Heart right ventricle (tissue), 16 donors: ENCODE measurements around the gene PWWP2B. TPM values are rescaled to one million over a fixed set of nuclear protein-coding genes. Genes with fewer than 3 reads are reported as not detected.

Experiments
- ATAC-seq, 8 donors: fragments of 200-7000 bp; cut with Tn5 transposase; one replicate each; pipeline ENCODE4 v1.9.1; 2020; ENCODE audit warnings: mild to moderate bottlenecking in 8 of 8, moderate library complexity in 8 of 8, moderate number of reproducible peaks in 1 of 8
- DNase-seq, 2 donors: peaks; one replicate each; pipeline ENCODE4 v3.0.0-alpha.2; 2020
- H3K27ac ChIP-seq, 10 donors: fragments of 200-600 bp; sonication (generic) in 2 of 10; one replicate each; pipeline versions ENCODE4 v1.5.0 to v1.8.0; 2020 to 2022; ENCODE audit warnings: mild to moderate bottlenecking in 3 of 10
- H3K27me3 ChIP-seq, 7 donors: fragments of 200-600 bp; one replicate each; pipeline ENCODE4 v1.8.0; 2021 to 2022; ENCODE audit warnings: mild to moderate bottlenecking in 2 of 7
- H3K36me3 ChIP-seq, 9 donors: fragments of 200-600 bp; sonication (generic) in 1 of 9; one replicate each; pipeline versions ENCODE4 v1.5.0 to v1.8.0; 2020 to 2022; ENCODE audit warnings: mild to moderate bottlenecking in 2 of 9
- H3K4me1 ChIP-seq, 9 donors: fragments of 200-600 bp; sonication (generic) in 1 of 9; one replicate each; pipeline versions ENCODE4 v1.5.0 to v1.8.0; 2020 to 2022; ENCODE audit warnings: mild to moderate bottlenecking in 4 of 9
- H3K4me3 ChIP-seq, 10 donors: fragments of 200-600 bp; sonication (generic) in 2 of 10; one replicate each; pipeline versions ENCODE4 v1.5.0 to v1.8.0; 2020 to 2022; ENCODE audit warnings: mild to moderate bottlenecking in 7 of 10, moderate library complexity in 2 of 10
- H3K9me3 ChIP-seq, 11 donors: fragments of 200-600 bp in 10 of 11; sonication (generic) in 2 of 11; one replicate each; pipeline versions ENCODE4 v1.5.0 to v1.8.0; 2013 to 2022; ENCODE audit warnings: mild to moderate bottlenecking in 2 of 11, control low read depth in 1 of 11, moderate library complexity in 1 of 11
- WGBS, 2 donors: extraction: QIAGEN DNeasy Blood & Tissue Kit; methylation state at CpG; one replicate each; pipeline ENCODE4 v1.1.7; 2013; ENCODE audit warnings: inconsistent platforms in 1 of 2; 5-methylcytosine and 5-hydroxymethylcytosine counted together
- intact Hi-C, 10 donors: fragments of 100-400 bp; cut with DNase I; formaldehyde crosslinking; loops; one replicate each; pipeline versions ENCODE4 v1.11.1 to v1.14.2; 2022
- polyA plus RNA-seq, 2 donors: library from polyadenylated mRNA; stranded (reverse); fragments of 200-250 nt; gene quantifications; one replicate each; pipeline ENCODE4 v1.2.3, GENCODE V29; 2013
- total RNA-seq, 10 donors: library from RNA; stranded (reverse); fragmentation: NEBNext Ultra II Directional in 3 of 10; extraction: Animal tissue kit (Norgen Biotek cat#: 25700) in 3 of 10; gene quantifications; one replicate each; pipeline versions ENCODE4 v1.2.1 to v1.2.4, GENCODE V29; 2021 to 2023
- TF ChIP-seq, protein P1 (sequence below), 9 donors: fragments of 200-600 bp; sonication (generic) in 2 of 9; IDR thresholded peaks; one replicate each; pipeline versions ENCODE4 v1.5.0 to v1.8.0; 2021 to 2022; ENCODE audit warnings: antibody characterized with exemption in 9 of 9, mild to moderate bottlenecking in 5 of 9, moderate library complexity in 1 of 9
- donor health status: Arrhythmogenic right ventricular cardiomyopathy.
- donor health status: ischemic (EF 13 %, LVEDD 7.1; RV severe dilation, severe dysfunction).
- donor health status: healthy with polysubstance abuse.
- donor health status: DM: no; HTN: yes; CAD: no.
- donor health status: DM: no; HTN: no; CAD: no.
- donor health status: ischemic (EF 25% LVEDD 6.9; RV normal size, moderate dysfunction).
- donor health status: ischemic (EF 25% LVEDD 5.7; RV mildly dilated, moderate dysfunction).
- donor health status: healthy.
- donor health status: DM: yes; HTN: yes; CAD: no.
- donor health status: Ischemic cardiomyopathy.
- donor health status: ischemic (EF 35%, LVEDD 5.7; RV mildly dilated, moderate dysfunction).
- donor health status: nonischemic (EF 11% LVEDD 7.7; RV severe dilation, severe dysfunction).
- donor health status: DM: yes; HTN: yes; CAD: no.
- donor health status: PGD.
- donor health status: ischemic (EF 29% LVEDD 5.4; RV normal size, mild dysfunction).
- donor health status: nonischemic (EF 23%, LVEDD 6.1; RV moderate dilation, normal function).

Gene PWWP2B
- total and polyA plus RNA-seq, 12 donors: 11.1 to 21.3 (median 15.0) TPM

DNA sequence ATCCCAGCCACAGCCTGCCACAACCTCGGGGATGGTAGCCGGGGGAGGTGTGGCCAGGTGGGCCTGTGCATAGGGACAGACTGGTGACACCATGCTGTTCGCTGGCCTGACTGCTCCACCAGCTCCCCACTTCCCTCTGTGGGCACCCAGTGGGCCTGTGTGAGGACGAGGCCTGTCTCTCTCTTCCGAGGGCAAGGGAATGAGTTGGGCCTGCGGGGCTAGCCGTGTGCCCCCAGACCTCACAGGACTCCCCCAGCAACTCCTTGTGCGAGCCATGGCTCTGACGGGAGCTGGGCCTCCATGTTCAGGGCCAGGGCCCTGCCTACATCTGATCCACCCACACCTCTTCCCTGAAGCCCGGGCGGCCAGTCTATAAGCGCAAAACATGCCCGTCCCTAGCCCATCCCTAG, 40.5 kb downstream of the PWWP2B start:
- Histone ChIP-seq H3K4me1 (peaks cover 0 to 13% (median 0%) of the 10 kb centered on the region in 9 donors), H3K27ac (no peak overlapping the region), H3K4me3 (no peak overlapping the region), H3K27me3 (no peaks in the 10 kb centered on the region), H3K9me3 (no peaks in the 10 kb centered on the region), H3K36me3 (no peaks in the 10 kb centered on the region)
- WGBS, 2 donors: 95 to 96% methylated on average over 13 of the region's 13 CpGs
- intact Hi-C loops: no loop called here
- DNase-seq (peak in 1 of 2 donors; percentile 4), ATAC-seq (no peak)
- TF ChIP-seq, protein P1, sequence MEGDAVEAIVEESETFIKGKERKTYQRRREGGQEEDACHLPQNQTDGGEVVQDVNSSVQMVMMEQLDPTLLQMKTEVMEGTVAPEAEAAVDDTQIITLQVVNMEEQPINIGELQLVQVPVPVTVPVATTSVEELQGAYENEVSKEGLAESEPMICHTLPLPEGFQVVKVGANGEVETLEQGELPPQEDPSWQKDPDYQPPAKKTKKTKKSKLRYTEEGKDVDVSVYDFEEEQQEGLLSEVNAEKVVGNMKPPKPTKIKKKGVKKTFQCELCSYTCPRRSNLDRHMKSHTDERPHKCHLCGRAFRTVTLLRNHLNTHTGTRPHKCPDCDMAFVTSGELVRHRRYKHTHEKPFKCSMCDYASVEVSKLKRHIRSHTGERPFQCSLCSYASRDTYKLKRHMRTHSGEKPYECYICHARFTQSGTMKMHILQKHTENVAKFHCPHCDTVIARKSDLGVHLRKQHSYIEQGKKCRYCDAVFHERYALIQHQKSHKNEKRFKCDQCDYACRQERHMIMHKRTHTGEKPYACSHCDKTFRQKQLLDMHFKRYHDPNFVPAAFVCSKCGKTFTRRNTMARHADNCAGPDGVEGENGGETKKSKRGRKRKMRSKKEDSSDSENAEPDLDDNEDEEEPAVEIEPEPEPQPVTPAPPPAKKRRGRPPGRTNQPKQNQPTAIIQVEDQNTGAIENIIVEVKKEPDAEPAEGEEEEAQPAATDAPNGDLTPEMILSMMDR (IDR thresholded peaks at IDR 0.05): no peak

GRCh38 chr10:132438091-132439024, 41.4 kb downstream of the PWWP2B start:
- H3K36me3 ChIP-seq: no peaks in the 10 kb centered on the region
- peak overlapping the region in 3 of 10 donors; percentile 44 to 49 (median 49) for H3K27ac ChIP-seq
- no peaks in the 10 kb centered on the region for H3K9me3 ChIP-seq
- peak in 3 of 8 donors; percentile 9 to 39 (median 28) for ATAC-seq
- 83 to 88% methylated on average over 19 of the region's 19 CpGs for WGBS, 2 donors
- no peaks in the 10 kb centered on the region for H3K27me3 ChIP-seq
- DNase-seq: peak in 1 of 2 donors; percentile 6
- peaks cover 0 to 13% (median 0%) of the 10 kb centered on the region in 9 donors for H3K4me1 ChIP-seq
- TF ChIP-seq, protein P1 (IDR thresholded peaks at IDR 0.05): no peak
- intact Hi-C loops: no loop called here
- no peak overlapping the region for H3K4me3 ChIP-seq

- DNase-seq (peak in 1 of 2 donors; percentile 42), ATAC-seq (peak; percentile 20 to 69 (median 42))
- peak overlapping the region in 2 of 10 donors; percentile 44 to 49 for H3K27ac ChIP-seq
- H3K27me3 ChIP-seq: no peaks in the 10 kb centered on the region
- H3K4me3 ChIP-seq: no peak overlapping the region
- intact Hi-C loops: no loop called here
- TF ChIP-seq, protein P1 (IDR thresholded peaks at IDR 0.05): no peak
- no peaks in the 10 kb centered on the region for H3K9me3 ChIP-seq
- 51 to 56% methylated on average over 6 of the region's 6 CpGs for WGBS, 2 donors
- peaks cover 0 to 15% (median 0%) of the 10 kb centered on the region in 9 donors for H3K4me1 ChIP-seq
- no peaks in the 10 kb centered on the region for H3K36me3 ChIP-seq
Observed at GRCh38 chr10:132439025-132439388, 42.0 kb downstream of the PWWP2B start.

GRCh38 chr10:132439424-132440163, 42.6 kb downstream of the PWWP2B start:
- intact Hi-C loops: no loop called here
- no peak overlapping the region for H3K4me3 ChIP-seq
- no peaks in the 10 kb centered on the region for H3K9me3 ChIP-seq
- peak overlapping the region in 1 of 10 donors; percentile 49 for H3K27ac ChIP-seq
- no peaks in the 10 kb centered on the region for H3K27me3 ChIP-seq
- TF ChIP-seq, protein P1 (IDR thresholded peaks at IDR 0.05): no peak
- no peak for ATAC-seq
- WGBS, 2 donors: 97% methylated on average over 18 of the region's 18 CpGs
- no peaks in the 10 kb centered on the region for H3K36me3 ChIP-seq
- peak in 1 of 2 donors; percentile 8 for DNase-seq
- peaks cover 0 to 13% (median 0%) of the 10 kb centered on the region in 9 donors for H3K4me1 ChIP-seq
